HG03045 (cell line): ENCODE results near the gene TOR1B.
"Not testable (repeated sequence)": the region's sequence is repeated elsewhere in the genome, so short reads cannot be mapped to it uniquely, and the experiment has no call there.

Experiments used
- ATAC-seq: cut with Tn5 transposase; IDR thresholded peaks from one replicate; pipeline ENCODE4 v1.9.1; 2021; ENCODE audit warnings: mild to moderate bottlenecking, moderate library complexity; ENCODE audit not compliant: unreplicated experiment

TOR1B gene

GRCh38 chr9:129802833-129803675, at the start of gene TOR1B:
Gene TOR1B (plus strand): TSS chr9:129803184. CDS start chr9:129803213, 29 bp downstream.
- ATAC-seq, result peak; percentile 89

- ATAC-seq, result no peak
Observed at GRCh38 chr9:129755151-129755550, 47.8 kb upstream of the TOR1B start.

GRCh38 chr9:129756191-129756590, 46.8 kb upstream of the TOR1B start:
- no peak for ATAC-seq

GRCh38 chr9:129757045-129757444, 45.9 kb upstream of the TOR1B start:
- ATAC-seq, result no peak

- no peak for ATAC-seq
Observed at GRCh38 chr9:129759319-129759718, 43.7 kb upstream of the TOR1B start.

- no peak for ATAC-seq
Observed at GRCh38 chr9:129759804-129760502, 43.0 kb upstream of the TOR1B start.

- not testable (repeated sequence) for ATAC-seq
Observed at GRCh38 chr9:129760784-129761183, 42.2 kb upstream of the TOR1B start.

GRCh38 chr9:129761293-129761900, 41.6 kb upstream of the TOR1B start:
- ATAC-seq, result no peak

GRCh38 chr9:129761901-129762369, 41.0 kb upstream of the TOR1B start:
- no peak for ATAC-seq

- not testable (repeated sequence) for ATAC-seq
Observed at GRCh38 chr9:129762370-129762984, 40.5 kb upstream of the TOR1B start.

GRCh38 chr9:129762985-129763926, 39.7 kb upstream of the TOR1B start:
- ATAC-seq, result no peak

GRCh38 chr9:129765764-129766317, 37.1 kb upstream of the TOR1B start:
- no peak for ATAC-seq

- no peak for ATAC-seq
Observed at GRCh38 chr9:129768486-129768885, 34.5 kb upstream of the TOR1B start.

GRCh38 chr9:129769669-129770068, 33.3 kb upstream of the TOR1B start:
- no peak for ATAC-seq

GRCh38 chr9:129770741-129771140, 32.2 kb upstream of the TOR1B start:
- no peak for ATAC-seq

GRCh38 chr9:129773262-129774048, 29.5 kb upstream of the TOR1B start:
- ATAC-seq, result no peak

- ATAC-seq, result no peak
Observed at GRCh38 chr9:129774791-129775447, 28.1 kb upstream of the TOR1B start.

GRCh38 chr9:129775448-129775798, 27.6 kb upstream of the TOR1B start:
- no peak for ATAC-seq
